HG03520 (cell line): ENCODE results near the gene BIRC3.
"Not testable (repeated sequence)": the region's sequence is repeated elsewhere in the genome, so short reads cannot be mapped to it uniquely, and the experiment has no call there.

ENCODE experiments used
- ATAC-seq: cut with Tn5 transposase; IDR thresholded peaks from one replicate; pipeline ENCODE4 v1.9.1; 2021; ENCODE audit warnings: mild to moderate bottlenecking, moderate library complexity; ENCODE audit not compliant: unreplicated experiment

BIRC3 gene

GRCh38 chr11:102364991-102365390 is 47.7 kb downstream of the BIRC3 start:
- ATAC-seq = no peak

GRCh38 chr11:102367364-102367763 is 50.1 kb downstream of the BIRC3 start:
- no peak for ATAC-seq

GRCh38 chr11:102368472-102368871 is 51.2 kb downstream of the BIRC3 start:
- peak; percentile 100 for ATAC-seq

- not testable (repeated sequence) for ATAC-seq
Measured at GRCh38 chr11:102374633-102375424, 57.5 kb downstream of the BIRC3 start.

GRCh38 chr11:102375720-102376399 is 58.6 kb downstream of the BIRC3 start:
- ATAC-seq = no peak

- no peak for ATAC-seq
Measured at GRCh38 chr11:102377891-102378290, 60.6 kb downstream of the BIRC3 start.

- ATAC-seq = no peak
Measured at GRCh38 chr11:102378818-102379217, 61.5 kb downstream of the BIRC3 start.

- no peak for ATAC-seq
Measured at GRCh38 chr11:102382384-102382783, 65.1 kb downstream of the BIRC3 start.

- no peak for ATAC-seq
Measured at GRCh38 chr11:102383839-102384238, 66.6 kb downstream of the BIRC3 start.

- no peak for ATAC-seq
Measured at GRCh38 chr11:102384419-102385079, 67.3 kb downstream of the BIRC3 start.

GRCh38 chr11:102385085-102386007 is 68.1 kb downstream of the BIRC3 start:
- ATAC-seq = no peak

- ATAC-seq = no peak
Measured at GRCh38 chr11:102386136-102386734, 69.0 kb downstream of the BIRC3 start.

- ATAC-seq = no peak
Measured at GRCh38 chr11:102387043-102387781, 69.9 kb downstream of the BIRC3 start.
